PC-9 (cell line): ENCODE measurements around the gene C19orf38. TPM values are rescaled to one million over a fixed set of nuclear protein-coding genes. Genes with fewer than 3 reads are reported as not detected.

Experiments
- BruUV-seq: library from RNA; stranded (reverse); fragments of 400-500 nt; replicated peaks from 2 replicates; lab custom pipeline; 2021; lab: Mats Ljungman, UMichigan
- CTCF ChIA-PET: fragments of 300-600 bp; sonication (Branson Sonifier 250); formaldehyde crosslinking; loops from one replicate; lab custom pipeline; 2022; ENCODE audit warnings: antibody characterized with exemption; lab: Charles Lee
- POLR2A ChIA-PET: fragments of 300-600 bp; sonication (Branson Sonifier 250); formaldehyde crosslinking; loops from one replicate; lab custom pipeline; 2022; ENCODE audit warnings: antibody characterized with exemption; ENCODE audit not compliant: unreplicated experiment; lab: Charles Lee
- DNase-seq, 2 experiments: peaks; one replicate each; pipeline versions ENCODE4 v3.0.0 to v3.0.0-alpha.2; 2015 to 2022; ENCODE audit warnings: mixed read lengths in 1 of 2
- H2AFZ ChIP-seq: fragments of 200-600 bp; sonication (generic); 2 replicates; pipeline ENCODE4 v1.8.1; 2017; ENCODE audit warnings: antibody characterized with exemption
- H3F3A ChIP-seq: fragments of 200-600 bp; sonication (generic); 2 replicates; pipeline ENCODE4 v1.8.1; 2017; ENCODE audit warnings: antibody characterized with exemption, mild to moderate bottlenecking, low read depth; ENCODE audit not compliant: insufficient read depth
- H3K27ac ChIP-seq: fragments of 200-600 bp; sonication (generic); 2 replicates; pipeline ENCODE4 v1.6.1; 2016; ENCODE audit warnings: mixed run types
- H3K27me3 ChIP-seq: fragments of 200-600 bp; sonication (generic); 2 replicates; pipeline ENCODE4 v1.6.1; 2016; ENCODE audit warnings: low read depth, mixed run types; ENCODE audit not compliant: insufficient read depth
- H3K36me3 ChIP-seq: fragments of 200-600 bp; sonication (generic); 2 replicates; pipeline ENCODE4 v1.6.1; 2016; ENCODE audit warnings: low read depth, mixed run types
- H3K4me1 ChIP-seq: fragments of 200-600 bp; sonication (generic); replicated peaks from 2 replicates; pipeline ENCODE4 v1.6.1; 2016; ENCODE audit warnings: mixed run types; ENCODE audit not compliant: insufficient read depth
- H3K4me2 ChIP-seq: fragments of 200-600 bp; sonication (generic); 2 replicates; pipeline ENCODE4 v1.6.1; 2017; ENCODE audit warnings: mixed run types
- H3K4me3 ChIP-seq: fragments of 200-600 bp; sonication (generic); 2 replicates; pipeline ENCODE4 v1.6.1; 2016; ENCODE audit warnings: mixed run types
- H3K79me2 ChIP-seq: fragments of 200-600 bp; sonication (generic); 2 replicates; pipeline ENCODE4 v1.6.1; 2017; ENCODE audit warnings: low read depth, mixed run types
- H3K9me2 ChIP-seq: fragments of 200-600 bp; sonication (generic); 2 replicates; pipeline ENCODE4 v1.8.1; 2017; ENCODE audit warnings: mild to moderate bottlenecking; ENCODE audit not compliant: insufficient read depth
- H3K9me3 ChIP-seq: fragments of 200-600 bp; sonication (generic); 2 replicates; pipeline ENCODE4 v1.8.1; 2016; ENCODE audit warnings: low read depth; ENCODE audit not compliant: insufficient read depth
- H4K20me1 ChIP-seq: fragments of 200-600 bp; sonication (generic); 2 replicates; pipeline ENCODE4 v1.8.1; 2017; ENCODE audit not compliant: insufficient read depth
- CTCF ChIP-seq: fragments of 200-600 bp; sonication (generic); conservative IDR thresholded peaks from 2 replicates; pipeline ENCODE4 v1.6.1; 2017; ENCODE audit warnings: mixed run types, antibody characterized with exemption, mild to moderate bottlenecking, moderate library complexity
- EZH2 ChIP-seq: fragments of 200-600 bp; sonication (generic); IDR thresholded peaks from 2 replicates; pipeline ENCODE4 v1.8.0; 2017; ENCODE audit warnings: antibody characterized with exemption, low read depth
- intact Hi-C: fragments of 100-400 bp; cut with micrococcal nuclease; formaldehyde crosslinking; loops from one replicate; pipeline ENCODE4 v1.10.0; 2022; ENCODE audit not compliant: unreplicated experiment
- total RNA-seq: library from RNA; stranded (reverse); gene quantifications from 2 replicates; pipeline ENCODE4 v1.2.3, GENCODE V29; 2021

C19orf38 gene
- total RNA-seq, 1 experiment from 2014 or later, result 0.59 TPM

- Histone ChIP-seq H3K4me2 (peak overlapping the region; percentile 17; the same call in 1 of the 2 replicates), H3F3A (peaks cover 36% of the 10 kb centered on the region; the same call in 1 of the 2 replicates), H3K4me3 (no peak overlapping the region), H3K9me2 (no peaks in the 10 kb centered on the region), H3K27me3 (no peaks in the 10 kb centered on the region), H3K4me1 (peaks cover 12% of the 10 kb centered on the region; the same call in 1 of the 2 replicates), H3K27ac (no peak overlapping the region), H3K79me2 (no peaks in the 10 kb centered on the region), H4K20me1 (no peaks in the 10 kb centered on the region), H2AFZ (no peak overlapping the region), H3K36me3 (0 out of 2 replicates have a peak, but pooled peaks cover 9% of the 10 kb centered on the region), H3K9me3 (no peaks in the 10 kb centered on the region)
- ChIA-PET CTCF (interaction anchor here (0.5 to 0.6 kb wide), 2 partner anchors 93 to 1794 kb away, joined by 3 to 5 read pairs; no protein-coding TSS in a partner anchor), POLR2A (interaction anchor here (0.6 kb wide), 1 partner anchor 466 kb away, joined by 4 read pairs; no protein-coding TSS in a partner anchor)
- peak; percentile 53 to 73 for DNase-seq
- TF ChIP-seq EZH2, result no peak
- no peak for TF ChIP-seq CTCF
- intact Hi-C loops, result no loop called here
- no TSS peak for BruUV-seq
Measured at GRCh38 chr19:10915130-10916091, 67.2 kb downstream of the C19orf38 start.

- Histone ChIP-seq H3K4me2 (no peak overlapping the region), H4K20me1 (no peaks in the 10 kb centered on the region), H3K4me1 (peaks cover 12% of the 10 kb centered on the region; the same call in 1 of the 2 replicates), H3K36me3 (0 out of 2 replicates have a peak, but pooled peaks cover 7% of the 10 kb centered on the region), H3K27ac (no peak overlapping the region), H3F3A (peaks cover 44% of the 10 kb centered on the region; the same call in 1 of the 2 replicates), H3K79me2 (no peaks in the 10 kb centered on the region), H3K9me2 (no peaks in the 10 kb centered on the region), H3K9me3 (no peaks in the 10 kb centered on the region), H3K4me3 (no peak overlapping the region), H3K27me3 (no peaks in the 10 kb centered on the region), H2AFZ (no peak overlapping the region)
- intact Hi-C loops, result no loop called here
- POLR2A ChIA-PET, result interaction anchor here (0.7 kb wide), 1 partner anchor 175 kb away, joined by 3 read pairs; no protein-coding TSS in a partner anchor
- TF ChIP-seq EZH2 (no peak), CTCF (no peak)
- no TSS peak for BruUV-seq
- peak in 1 of 2 experiments; percentile 28 for DNase-seq
- CTCF ChIA-PET, result no interaction called here
Measured at GRCh38 chr19:10916602-10917001, 68.4 kb downstream of the C19orf38 start.

- ChIA-PET POLR2A (interaction anchor here (0.6 to 0.9 kb wide), 3 partner anchors 39 to 82 kb away, joined by 3 to 4 read pairs (median 4); partner anchors contain the start of gene TMED1), CTCF (no interaction called here)
- H3K4me3 ChIP-seq, result no peak overlapping the region
- no TSS peak for BruUV-seq
- H3K9me3 ChIP-seq, result no peaks in the 10 kb centered on the region
- no peak overlapping the region for H3K27ac ChIP-seq
- H3K4me1 ChIP-seq, result peaks cover 12% of the 10 kb centered on the region; the same call in 1 of the 2 replicates
- no peak overlapping the region for H2AFZ ChIP-seq
- H3K79me2 ChIP-seq, result no peaks in the 10 kb centered on the region
- H3K9me2 ChIP-seq, result no peaks in the 10 kb centered on the region
- peaks cover 3% of the 10 kb centered on the region; the same call in 1 of the 2 replicates for H3K36me3 ChIP-seq
- no peak overlapping the region for H3K4me2 ChIP-seq
- peak in 1 of 2 experiments; percentile 9 for DNase-seq
- 0 out of 2 replicates have a peak, but pooled peaks cover 2% of the 10 kb centered on the region for H4K20me1 ChIP-seq
- no peaks in the 10 kb centered on the region for H3K27me3 ChIP-seq
- intact Hi-C loops, result no loop called here
- H3F3A ChIP-seq, result peaks cover 49% of the 10 kb centered on the region
- no peak for TF ChIP-seq EZH2
- no peak for TF ChIP-seq CTCF
Measured at GRCh38 chr19:10918359-10918758, 70.1 kb downstream of the C19orf38 start.
